Stimulated activated CD8-positive, alpha-beta memory T cell treated with anti-CD3 and anti-CD28 coated beads, Interleukin-4, amount 100 ng/mL, for 48 hours (primary cell): ENCODE measurements around the gene DPM3.
"Not testable (repeated sequence)": the region's sequence is repeated elsewhere in the genome, so short reads cannot be mapped to it uniquely, and the experiment has no call there.

Source experiments
- DNase-seq: peaks from one replicate; pipeline ENCODE4 v3.0.0-alpha.2; 2020

DPM3 gene

GRCh38 chr1:155155996-155156643, 15.8 kb upstream of the DPM3 start:
- not testable (repeated sequence) for DNase-seq

DNA sequence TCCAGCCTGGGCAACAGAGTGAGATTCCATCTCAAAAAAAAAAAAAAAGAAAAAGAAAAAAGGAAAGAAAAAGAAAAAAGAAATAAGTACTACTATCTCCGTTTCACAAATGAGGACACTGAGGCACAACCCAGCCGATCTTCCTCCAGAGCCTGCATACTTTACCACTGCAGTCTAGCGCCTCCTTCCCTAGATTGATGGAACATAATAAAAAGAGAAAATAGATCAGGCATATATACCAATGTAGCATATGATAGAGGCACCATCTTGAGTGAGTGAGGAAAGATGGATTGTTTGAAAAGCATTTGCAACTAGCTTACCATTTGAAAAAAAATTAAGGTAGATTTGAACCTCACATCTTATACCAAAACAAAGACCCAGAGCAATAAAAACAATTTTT, 5.2 kb upstream of the DPM3 start:
- DNase-seq, result no peak

- no peak for DNase-seq
Observed at GRCh38 chr1:155141749-155142148, 1.4 kb upstream of the DPM3 start.

DNA sequence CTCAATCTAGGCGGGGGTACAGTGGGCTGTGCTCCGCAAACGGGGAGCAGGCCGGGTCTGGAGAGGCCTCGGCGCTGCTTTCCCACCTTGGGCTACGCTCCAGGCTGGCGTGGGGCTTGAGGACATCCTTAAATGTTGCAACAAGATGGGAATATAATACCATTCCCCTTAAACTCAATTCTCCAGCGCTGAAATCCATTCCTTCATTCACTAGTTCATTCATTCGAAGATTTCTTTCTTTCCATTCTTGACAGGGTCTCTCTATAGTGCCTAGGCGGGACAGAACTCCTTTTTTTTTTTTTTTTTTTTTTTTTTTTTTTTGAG, 261 bp upstream of the DPM3 start:
- DNase-seq, result no peak

- DNase-seq, result no peak
Observed at GRCh38 chr1:155137154-155137949, 3.0 kb downstream of the DPM3 start.

DNA sequence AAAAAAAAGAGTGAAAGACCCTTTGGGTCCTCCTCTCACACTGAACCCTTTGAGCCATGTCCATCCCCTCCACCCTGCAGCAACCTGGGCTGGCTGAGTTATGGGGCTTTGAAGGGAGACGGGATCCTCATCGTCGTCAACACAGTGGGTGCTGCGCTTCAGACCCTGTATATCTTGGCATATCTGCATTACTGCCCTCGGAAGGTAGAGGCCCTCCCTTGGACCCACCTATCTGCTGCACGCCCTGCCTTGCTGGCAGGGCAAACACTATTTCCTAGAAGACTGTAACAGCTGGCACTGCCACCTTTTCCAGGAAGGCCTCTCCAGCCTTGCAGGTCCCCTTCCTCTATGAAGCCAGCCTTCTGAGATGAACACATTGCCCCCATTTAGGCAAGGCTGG, 3.6 kb downstream of the DPM3 start:
- no peak for DNase-seq

DNA sequence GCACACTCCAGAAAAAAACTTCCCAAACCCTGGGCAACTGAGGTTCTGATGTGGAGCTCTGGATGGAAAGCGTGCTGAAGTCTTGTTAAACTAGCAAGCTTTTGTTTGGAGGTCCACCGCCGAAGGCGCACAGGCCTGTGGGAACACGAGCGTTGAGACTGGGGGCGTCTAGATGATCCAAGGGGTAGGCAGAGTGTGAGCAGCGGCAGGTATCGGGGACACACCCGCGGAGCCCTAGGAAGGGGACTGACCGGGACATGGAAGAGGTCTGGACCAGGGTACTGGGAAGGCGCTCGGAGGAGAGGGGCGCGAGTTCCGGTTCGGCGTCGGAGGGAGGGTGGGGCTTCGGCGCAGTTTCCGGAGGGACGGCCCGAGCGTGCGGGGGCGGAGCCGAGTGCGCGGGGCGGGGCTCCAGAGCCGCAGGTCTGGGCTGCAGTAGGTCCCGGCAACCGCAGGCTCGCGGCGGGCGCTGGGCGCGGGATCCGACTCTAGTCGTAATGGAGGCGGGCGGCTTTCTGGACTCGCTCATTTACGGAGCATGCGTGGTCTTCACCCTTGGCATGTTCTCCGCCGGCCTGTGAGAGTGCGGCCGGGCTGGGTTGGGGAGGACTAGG, 4.8 kb downstream of the DPM3 start, which contains the start of gene SLC50A1:
Gene SLC50A1, plus strand, starts transcription at position 438 of the 614 bp plus-strand sequence. Its CDS starts 60 bp downstream, at position 498.
- DNase-seq, result peak; percentile 96

- peak; percentile 85 for DNase-seq
Observed at GRCh38 chr1:155134880-155135414, 5.4 kb downstream of the DPM3 start.

DNA sequence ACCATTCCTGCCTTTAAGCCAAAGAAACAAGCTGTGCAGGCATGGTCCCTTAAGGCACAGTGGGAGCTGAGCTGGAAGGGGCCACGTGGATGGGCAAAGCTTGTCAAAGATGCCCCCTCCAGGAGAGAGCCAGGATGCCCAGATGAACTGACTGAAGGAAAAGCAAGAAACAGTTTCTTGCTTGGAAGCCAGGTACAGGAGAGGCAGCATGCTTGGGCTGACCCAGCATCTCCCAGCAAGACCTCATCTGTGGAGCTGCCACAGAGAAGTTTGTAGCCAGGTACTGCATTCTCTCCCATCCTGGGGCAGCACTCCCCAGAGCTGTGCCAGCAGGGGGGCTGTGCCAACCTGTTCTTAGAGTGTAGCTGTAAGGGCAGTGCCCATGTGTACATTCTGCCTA, 6.0 kb downstream of the DPM3 start:
- DNase-seq, result no peak

DNA sequence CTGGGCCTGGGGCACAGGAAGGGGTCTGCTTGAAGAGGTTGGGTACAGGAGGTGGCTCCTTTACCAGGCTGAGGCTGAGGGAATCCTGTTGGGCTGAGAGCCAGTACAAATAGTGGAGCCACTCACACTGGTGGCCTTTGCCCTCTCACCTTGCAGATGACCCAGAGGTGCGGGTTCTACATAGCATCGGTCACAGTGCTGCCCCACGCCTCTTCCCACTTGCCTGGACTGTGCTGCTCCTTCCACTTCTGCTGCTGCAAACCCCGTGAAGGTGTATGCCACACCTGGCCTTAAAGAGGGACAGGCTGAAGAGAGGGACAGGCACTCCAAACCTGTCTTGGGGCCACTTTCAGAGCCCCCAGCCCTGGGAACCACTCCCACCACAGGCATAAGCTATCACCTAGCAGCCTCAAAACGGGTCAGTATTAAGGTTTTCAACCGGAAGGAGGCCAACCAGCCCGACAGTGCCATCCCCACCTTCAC, 6.5 kb downstream of the DPM3 start:
- DNase-seq, result no peak

DNA sequence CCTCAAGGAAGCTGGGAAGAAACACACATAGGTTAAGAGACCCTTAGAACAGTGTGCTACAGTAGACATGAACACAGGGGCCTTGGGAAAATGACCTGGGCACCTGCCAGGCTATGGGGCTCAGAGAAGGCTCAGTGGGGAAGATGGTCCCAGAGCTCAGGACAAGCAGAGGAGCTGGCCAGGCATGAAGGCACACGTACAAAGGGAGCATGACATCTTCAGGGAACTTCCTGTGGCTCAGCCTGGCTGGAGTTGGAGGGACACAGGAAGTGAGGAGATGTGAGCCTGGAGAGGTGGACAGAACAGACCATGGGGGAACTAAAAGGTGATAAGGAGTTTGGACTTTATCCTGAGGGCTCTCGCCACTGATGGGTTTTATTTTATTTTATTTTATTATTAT, 8.5 kb downstream of the DPM3 start:
- DNase-seq, result no peak

DNA sequence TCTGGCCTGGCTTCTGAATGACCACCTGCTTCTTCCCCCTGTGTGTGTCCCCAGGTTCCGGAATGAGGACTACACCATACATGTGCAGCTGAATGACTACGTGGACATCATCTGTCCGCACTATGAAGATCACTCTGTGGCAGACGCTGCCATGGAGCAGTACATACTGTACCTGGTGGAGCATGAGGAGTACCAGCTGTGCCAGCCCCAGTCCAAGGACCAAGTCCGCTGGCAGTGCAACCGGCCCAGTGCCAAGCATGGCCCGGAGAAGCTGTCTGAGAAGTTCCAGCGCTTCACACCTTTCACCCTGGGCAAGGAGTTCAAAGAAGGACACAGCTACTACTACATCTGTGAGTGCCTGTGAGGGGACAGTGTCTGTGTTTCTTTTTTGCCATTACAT, 9.0 kb downstream of the DPM3 start:
- DNase-seq, result no peak

DNA sequence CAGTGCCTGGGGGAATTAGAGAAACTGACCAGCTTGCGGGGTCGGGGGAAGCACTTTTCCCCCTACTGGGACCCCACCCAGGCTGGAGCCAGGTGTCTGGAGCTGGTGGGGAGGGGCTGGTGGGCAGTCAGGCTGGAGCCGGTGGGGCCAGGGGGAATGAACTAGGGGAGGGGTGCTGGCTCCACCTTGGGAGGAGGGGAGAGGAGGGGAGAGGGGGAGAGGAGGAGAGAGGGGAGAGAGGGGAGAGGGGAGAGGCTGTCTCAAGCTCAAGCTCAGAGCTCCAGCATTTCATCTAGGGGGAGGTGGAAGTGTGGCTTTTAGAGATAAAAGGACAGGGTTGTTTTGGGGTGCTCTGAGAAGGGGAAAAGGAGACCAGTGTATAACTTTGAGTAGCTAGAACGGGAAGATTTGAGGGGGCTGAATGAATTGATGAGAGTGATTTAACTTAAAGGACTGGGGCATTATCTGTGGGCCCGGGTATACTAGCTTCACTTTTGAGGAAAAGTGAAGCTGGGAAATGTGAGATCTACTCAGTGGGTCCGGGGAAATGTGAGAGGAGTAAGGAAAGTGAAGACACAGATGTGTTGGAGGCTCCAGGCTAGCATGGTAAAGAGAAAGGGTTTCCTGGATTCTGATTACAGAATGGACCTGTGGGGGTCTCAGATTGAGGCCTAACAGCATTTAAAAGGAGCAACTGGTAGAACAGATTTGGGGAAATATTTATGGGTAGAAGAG, 9.9 kb downstream of the DPM3 start:
- DNase-seq, result no peak

DNA sequence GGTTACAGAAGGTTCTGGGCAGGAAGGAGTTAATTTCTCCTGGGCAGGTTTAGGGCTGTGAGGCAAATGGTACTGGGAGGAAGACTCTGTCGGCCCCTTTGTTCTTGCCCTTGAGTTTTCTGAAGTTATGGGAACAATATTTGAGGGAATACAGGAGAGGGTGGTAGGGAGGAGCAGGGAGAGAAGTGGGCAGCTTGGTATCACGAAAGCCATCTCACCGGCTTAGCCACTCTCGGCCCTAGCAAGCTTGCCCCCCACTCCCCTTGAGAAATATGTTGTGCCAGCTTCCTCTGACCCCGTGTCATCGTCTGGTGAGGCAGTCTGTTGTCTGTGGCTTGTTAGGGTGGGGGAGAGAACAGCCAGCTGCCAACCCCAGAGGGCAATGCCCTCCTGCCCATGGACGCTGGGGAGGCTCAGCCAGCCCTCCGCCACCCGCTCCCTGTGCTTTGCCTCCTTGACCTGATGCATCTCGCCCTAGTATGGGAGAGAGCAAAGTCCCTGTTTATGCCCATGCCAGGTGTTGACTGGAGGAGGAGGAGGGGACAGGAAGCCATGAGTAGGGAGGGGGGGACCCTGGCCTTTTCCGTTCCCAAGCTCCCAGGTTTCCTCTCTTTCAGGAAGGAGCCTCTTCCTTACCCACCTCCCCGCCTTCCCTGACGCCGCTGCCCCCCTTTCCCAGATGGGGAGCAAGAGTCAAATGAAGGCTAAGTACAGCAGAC, 11.4 kb downstream of the DPM3 start:
- DNase-seq, result no peak

GRCh38 chr1:155127967-155128754, 12.2 kb downstream of the DPM3 start:
- DNase-seq, result no peak

DNA sequence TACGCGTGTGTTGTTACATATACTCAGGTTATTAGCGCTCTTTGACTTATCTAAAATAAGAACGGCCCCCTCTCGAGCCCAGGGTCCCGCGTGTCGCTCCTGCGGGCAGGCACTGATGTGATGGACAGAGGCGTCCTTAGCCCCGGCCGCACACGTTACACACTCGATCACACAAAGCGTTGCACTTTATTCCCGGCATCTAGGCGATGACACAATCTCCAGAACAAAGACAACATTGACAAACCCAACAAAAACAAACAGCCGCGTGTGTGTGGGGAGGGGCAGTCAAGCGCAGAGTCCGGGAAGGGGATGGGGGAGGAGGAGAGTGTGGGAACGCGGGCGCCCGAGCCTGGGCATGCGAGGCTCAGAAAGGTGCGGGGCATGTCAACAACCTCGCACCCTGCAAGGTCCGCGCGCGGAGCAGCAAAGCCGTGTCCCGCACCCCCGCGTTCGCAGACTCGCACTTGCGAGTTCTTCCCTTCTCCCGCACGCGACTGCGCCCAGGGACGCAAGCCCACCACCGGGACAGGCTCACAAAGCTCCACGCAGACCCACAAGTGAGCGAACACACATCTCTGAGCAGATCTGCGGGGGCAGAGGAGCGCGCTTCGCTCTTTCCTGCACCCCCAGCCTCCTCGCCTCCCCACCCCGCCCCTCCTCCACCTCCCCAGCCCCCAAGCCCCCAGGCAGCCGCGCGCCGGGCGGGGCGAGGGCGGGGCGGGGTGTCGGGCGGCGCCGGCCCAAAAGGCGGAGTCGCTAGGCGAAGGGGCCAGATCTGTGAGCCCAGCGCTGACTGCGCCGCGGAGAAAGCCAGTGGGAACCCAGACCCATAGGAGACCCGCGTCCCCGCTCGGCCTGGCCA, 13.0 kb downstream of the DPM3 start, which contains the start of gene EFNA1:
Gene EFNA1, plus strand, starts transcription at position 772 of the 862 bp plus-strand sequence. CDS start 102 bp downstream, outside the sequence.
- DNase-seq, result peak; percentile 61

- DNase-seq, result peak; percentile 47
Observed at GRCh38 chr1:155126556-155127104, 13.7 kb downstream of the DPM3 start.

GRCh38 chr1:155125946-155126555, 14.3 kb downstream of the DPM3 start:
- DNase-seq, result no peak

DNA sequence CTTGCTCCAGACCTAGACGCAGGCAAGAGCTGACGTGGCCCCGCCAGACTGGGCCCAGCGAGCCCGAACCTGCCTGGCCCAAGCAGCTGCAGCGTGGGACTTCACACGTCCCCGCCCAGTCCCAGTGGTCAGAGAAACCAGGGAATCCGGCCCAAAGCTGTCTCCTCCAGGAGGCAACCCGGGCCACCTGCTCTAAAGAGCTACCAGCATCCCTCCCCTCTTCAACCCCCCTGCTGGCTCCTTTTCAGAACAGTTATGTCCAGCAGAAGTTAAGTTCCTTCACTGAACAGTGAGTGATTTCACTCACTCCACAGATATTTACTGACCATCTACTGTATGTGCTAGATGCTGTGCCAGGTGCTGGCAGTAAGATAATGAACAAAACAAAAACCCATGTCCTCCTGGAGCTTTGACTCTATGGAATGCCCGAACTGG, 14.8 kb downstream of the DPM3 start:
- DNase-seq, result no peak
